ENCODE measurements around the gene FMR1.

FMR1 gene

GRCh38 chrX:147898951-147899350, 12.8 kb upstream of the FMR1 start:
- no peak overlapping the region for H3K4me3 ChIP-seq (ENCODE audit: low read depth, low read length)
- CTCF ChIA-PET = no interaction called here
- POLR2A ChIA-PET = no interaction called here
- TF ChIP-seq ZNF658 (tag by site-specific recombination; IDR thresholded peaks at IDR 0.05) (no peak), ZNF114 (tag by site-specific recombination; IDR thresholded peaks at IDR 0.05) (no peak), ZNF132 (tag by site-specific recombination; IDR thresholded peaks at IDR 0.05; ENCODE audit: borderline replicate concordance) (no peak), MEIS1 (CRISPR knock-in tag; IDR thresholded peaks at IDR 0.05; ENCODE audit: borderline replicate concordance) (no peak), SP2 (tag by site-specific recombination; IDR thresholded peaks at IDR 0.05) (no peak), ZNF610 (tag by site-specific recombination; IDR thresholded peaks at IDR 0.05; ENCODE audit: borderline replicate concordance) (no peak), ZBTB10 (tag by site-specific recombination; IDR thresholded peaks at IDR 0.05) (no peak), ZSCAN30 (tag by site-specific recombination; IDR thresholded peaks at IDR 0.05) (no peak), ZNF561 (tag by site-specific recombination; IDR thresholded peaks at IDR 0.05; ENCODE audit: borderline replicate concordance) (no peak), ZNF362 (tag by site-specific recombination; IDR thresholded peaks at IDR 0.05) (no peak), SETDB1 (IDR thresholded peaks at IDR 0.05; ENCODE audit: insufficient read length, low read length) (no peak)
- TF ChIP-seq, protein P1, sequence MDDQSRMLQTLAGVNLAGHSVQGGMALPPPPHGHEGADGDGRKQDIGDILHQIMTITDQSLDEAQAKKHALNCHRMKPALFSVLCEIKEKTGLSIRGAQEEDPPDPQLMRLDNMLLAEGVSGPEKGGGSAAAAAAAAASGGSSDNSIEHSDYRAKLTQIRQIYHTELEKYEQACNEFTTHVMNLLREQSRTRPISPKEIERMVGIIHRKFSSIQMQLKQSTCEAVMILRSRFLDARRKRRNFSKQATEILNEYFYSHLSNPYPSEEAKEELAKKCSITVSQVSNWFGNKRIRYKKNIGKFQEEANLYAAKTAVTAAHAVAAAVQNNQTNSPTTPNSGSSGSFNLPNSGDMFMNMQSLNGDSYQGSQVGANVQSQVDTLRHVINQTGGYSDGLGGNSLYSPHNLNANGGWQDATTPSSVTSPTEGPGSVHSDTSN (CRISPR knock-in tag; IDR thresholded peaks at IDR 0.05) = no peak
- TF ChIP-seq, protein P2, sequence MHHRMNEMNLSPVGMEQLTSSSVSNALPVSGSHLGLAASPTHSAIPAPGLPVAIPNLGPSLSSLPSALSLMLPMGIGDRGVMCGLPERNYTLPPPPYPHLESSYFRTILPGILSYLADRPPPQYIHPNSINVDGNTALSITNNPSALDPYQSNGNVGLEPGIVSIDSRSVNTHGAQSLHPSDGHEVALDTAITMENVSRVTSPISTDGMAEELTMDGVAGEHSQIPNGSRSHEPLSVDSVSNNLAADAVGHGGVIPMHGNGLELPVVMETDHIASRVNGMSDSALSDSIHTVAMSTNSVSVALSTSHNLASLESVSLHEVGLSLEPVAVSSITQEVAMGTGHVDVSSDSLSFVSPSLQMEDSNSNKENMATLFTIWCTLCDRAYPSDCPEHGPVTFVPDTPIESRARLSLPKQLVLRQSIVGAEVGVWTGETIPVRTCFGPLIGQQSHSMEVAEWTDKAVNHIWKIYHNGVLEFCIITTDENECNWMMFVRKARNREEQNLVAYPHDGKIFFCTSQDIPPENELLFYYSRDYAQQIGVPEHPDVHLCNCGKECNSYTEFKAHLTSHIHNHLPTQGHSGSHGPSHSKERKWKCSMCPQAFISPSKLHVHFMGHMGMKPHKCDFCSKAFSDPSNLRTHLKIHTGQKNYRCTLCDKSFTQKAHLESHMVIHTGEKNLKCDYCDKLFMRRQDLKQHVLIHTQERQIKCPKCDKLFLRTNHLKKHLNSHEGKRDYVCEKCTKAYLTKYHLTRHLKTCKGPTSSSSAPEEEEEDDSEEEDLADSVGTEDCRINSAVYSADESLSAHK (tag by site-specific recombination; IDR thresholded peaks at IDR 0.05) = no peak
- TF ChIP-seq, protein P3, sequence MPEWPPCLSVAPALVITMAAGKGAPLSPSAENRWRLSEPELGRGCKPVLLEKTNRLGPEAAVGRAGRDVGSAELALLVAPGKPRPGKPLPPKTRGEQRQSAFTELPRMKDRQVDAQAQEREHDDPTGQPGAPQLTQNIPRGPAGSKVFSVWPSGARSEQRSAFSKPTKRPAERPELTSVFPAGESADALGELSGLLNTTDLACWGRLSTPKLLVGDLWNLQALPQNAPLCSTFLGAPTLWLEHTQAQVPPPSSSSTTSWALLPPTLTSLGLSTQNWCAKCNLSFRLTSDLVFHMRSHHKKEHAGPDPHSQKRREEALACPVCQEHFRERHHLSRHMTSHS (tag by site-specific recombination; IDR thresholded peaks at IDR 0.05) = no peak
- TF ChIP-seq, protein P4, sequence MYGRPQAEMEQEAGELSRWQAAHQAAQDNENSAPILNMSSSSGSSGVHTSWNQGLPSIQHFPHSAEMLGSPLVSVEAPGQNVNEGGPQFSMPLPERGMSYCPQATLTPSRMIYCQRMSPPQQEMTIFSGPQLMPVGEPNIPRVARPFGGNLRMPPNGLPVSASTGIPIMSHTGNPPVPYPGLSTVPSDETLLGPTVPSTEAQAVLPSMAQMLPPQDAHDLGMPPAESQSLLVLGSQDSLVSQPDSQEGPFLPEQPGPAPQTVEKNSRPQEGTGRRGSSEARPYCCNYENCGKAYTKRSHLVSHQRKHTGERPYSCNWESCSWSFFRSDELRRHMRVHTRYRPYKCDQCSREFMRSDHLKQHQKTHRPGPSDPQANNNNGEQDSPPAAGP (tag by site-specific recombination; IDR thresholded peaks at IDR 0.05) = no peak
- TF ChIP-seq, protein P5, sequence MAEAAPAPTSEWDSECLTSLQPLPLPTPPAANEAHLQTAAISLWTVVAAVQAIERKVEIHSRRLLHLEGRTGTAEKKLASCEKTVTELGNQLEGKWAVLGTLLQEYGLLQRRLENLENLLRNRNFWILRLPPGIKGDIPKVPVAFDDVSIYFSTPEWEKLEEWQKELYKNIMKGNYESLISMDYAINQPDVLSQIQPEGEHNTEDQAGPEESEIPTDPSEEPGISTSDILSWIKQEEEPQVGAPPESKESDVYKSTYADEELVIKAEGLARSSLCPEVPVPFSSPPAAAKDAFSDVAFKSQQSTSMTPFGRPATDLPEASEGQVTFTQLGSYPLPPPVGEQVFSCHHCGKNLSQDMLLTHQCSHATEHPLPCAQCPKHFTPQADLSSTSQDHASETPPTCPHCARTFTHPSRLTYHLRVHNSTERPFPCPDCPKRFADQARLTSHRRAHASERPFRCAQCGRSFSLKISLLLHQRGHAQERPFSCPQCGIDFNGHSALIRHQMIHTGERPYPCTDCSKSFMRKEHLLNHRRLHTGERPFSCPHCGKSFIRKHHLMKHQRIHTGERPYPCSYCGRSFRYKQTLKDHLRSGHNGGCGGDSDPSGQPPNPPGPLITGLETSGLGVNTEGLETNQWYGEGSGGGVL (tag by site-specific recombination; IDR thresholded peaks at IDR 0.05) = no peak
- H3K27ac ChIP-seq (ENCODE audit: extremely low read depth, low read depth, low read length) = no peak overlapping the region
- H3K9me3 ChIP-seq (ENCODE audit: control insufficient read depth, insufficient read depth, low read depth, low read length) = no peaks in the 10 kb centered on the region
- H3K4me1 ChIP-seq (ENCODE audit: control insufficient read depth, insufficient read depth, low read length) = peaks cover 6% of the 10 kb centered on the region; the same call in 1 of the 2 replicates
- no peaks in the 10 kb centered on the region for H3K36me3 ChIP-seq (ENCODE audit: control insufficient read depth in 2 of 2, insufficient read depth in 1 of 2, low read length in 2 of 2)

Measured in HEK293 (cell line).